PC-3 (cell line): ENCODE data around the gene PRKN. TPM values are rescaled to one million over a fixed set of nuclear protein-coding genes. Genes with fewer than 3 reads are reported as not detected.
"Not testable (repeated sequence)": the region's sequence is repeated elsewhere in the genome, so short reads cannot be mapped to it uniquely, and the experiment has no call there.

Experiments used
- ATAC-seq: fragments of 200-7000 bp; cut with Tn5 transposase; 2 replicates; pipeline ENCODE4 v1.9.1; 2020; ENCODE audit warnings: mild to moderate bottlenecking, moderate library complexity
- BruUV-seq: library from RNA; stranded (reverse); fragments of 400-500 nt; replicated peaks from 2 replicates; lab custom pipeline; 2021; lab: Mats Ljungman, UMichigan
- CTCF ChIA-PET: fragments of 300-600 bp; sonication (Branson Sonifier 250); formaldehyde crosslinking; loops from one replicate; lab custom pipeline; 2022; ENCODE audit warnings: antibody characterized with exemption; lab: Charles Lee
- POLR2A ChIA-PET: fragments of 300-600 bp; sonication (Branson Sonifier 250); formaldehyde crosslinking; loops from one replicate; lab custom pipeline; 2022; ENCODE audit warnings: antibody characterized with exemption; ENCODE audit not compliant: unreplicated experiment; lab: Charles Lee
- DNase-seq: peaks from one replicate; pipeline ENCODE4 v3.0.0-alpha.2; 2015
- H2AFZ ChIP-seq: fragments of 300-600 bp; sonication (generic); 2 replicates; pipeline ENCODE4 v1.6.0; 2016; ENCODE audit warnings: antibody characterized with exemption, low read length
- H3F3A ChIP-seq: fragments of 300-600 bp; sonication (generic); one replicate; pipeline ENCODE4 v1.6.0; 2017; ENCODE audit warnings: antibody characterized with exemption, low read length, control low read depth, mild to moderate bottlenecking; ENCODE audit not compliant: unreplicated experiment
- H3K27ac ChIP-seq: fragments of 300-600 bp; sonication (generic); 2 replicates; pipeline ENCODE4 v1.5.1; 2016; ENCODE audit warnings: mild to moderate bottlenecking, low read length
- H3K27me3 ChIP-seq: fragments of 300-600 bp; sonication (generic); 2 replicates; pipeline ENCODE4 v1.6.1; 2016; ENCODE audit warnings: low read length, mixed read lengths
- H3K36me3 ChIP-seq: fragments of 300-600 bp; sonication (generic); 2 replicates; pipeline ENCODE4 v1.6.1; 2016; ENCODE audit warnings: low read depth, mixed run types, low read length, mixed read lengths
- H3K4me1 ChIP-seq: fragments of 300-600 bp; sonication (generic); 2 replicates; pipeline ENCODE4 v1.5.1; 2016; ENCODE audit warnings: low read length; ENCODE audit not compliant: insufficient read depth
- H3K4me2 ChIP-seq: fragments of 300-600 bp; sonication (generic); 2 replicates; pipeline ENCODE4 v1.6.0; 2016; ENCODE audit warnings: low read length
- H3K4me3 ChIP-seq: fragments of 300-600 bp; sonication (generic); 2 replicates; pipeline ENCODE4 v1.5.1; 2016; ENCODE audit warnings: mild to moderate bottlenecking, low read length, mixed read lengths
- H3K79me2 ChIP-seq: fragments of 300-600 bp; sonication (generic); 2 replicates; pipeline ENCODE4 v1.6.1; 2017; ENCODE audit warnings: low read length, mixed read lengths
- H3K9ac ChIP-seq: fragments of 300-600 bp; sonication (generic); 2 replicates; pipeline ENCODE4 v1.6.0; 2016; ENCODE audit warnings: mild to moderate bottlenecking, low read length
- H3K9me2 ChIP-seq: fragments of 300-600 bp; sonication (generic); replicated peaks from 2 replicates; pipeline ENCODE4 v1.6.1; 2016; ENCODE audit warnings: mixed run types, low read length, mixed read lengths
- H3K9me3 ChIP-seq: fragments of 300-600 bp; sonication (generic); 2 replicates; pipeline ENCODE4 v1.6.1; 2016; ENCODE audit warnings: low read length, mixed read lengths
- H4K20me1 ChIP-seq: fragments of 300-600 bp; sonication (generic); 2 replicates; pipeline ENCODE4 v1.6.1; 2016; ENCODE audit warnings: low read length, mixed read lengths
- CTCF ChIP-seq: fragments of 300-600 bp; sonication (generic); conservative IDR thresholded peaks from 2 replicates; pipeline ENCODE4 v1.5.1; 2017; ENCODE audit warnings: antibody characterized with exemption, low read depth, mild to moderate bottlenecking, low read length
- EZH2 ChIP-seq: fragments of 300-600 bp; sonication (generic); IDR thresholded peaks from one replicate; pipeline ENCODE4 v1.6.1; 2017; ENCODE audit warnings: antibody characterized with exemption, mild to moderate bottlenecking, low read length; ENCODE audit not compliant: unreplicated experiment
- EZH2phosphoT487 ChIP-seq: fragments of 300-600 bp; sonication (generic); IDR thresholded peaks from 2 replicates; pipeline ENCODE4 v1.6.1; 2018; ENCODE audit warnings: mild to moderate bottlenecking, antibody characterized with exemption, low read length, borderline replicate concordance
- intact Hi-C: fragments of 100-400 bp; cut with micrococcal nuclease; formaldehyde crosslinking; loops from 2 replicates; pipeline ENCODE4 v1.9.0; 2023
- total RNA-seq: library from RNA; depleted of rRNA; stranded (reverse); fragments of >200 nt; gene quantifications from 2 replicates; pipeline ENCODE4 v1.2.3, GENCODE V29; 2014

PRKN gene
- total RNA-seq, 1 experiment from 2014 or later, result not detected

- Histone ChIP-seq H3K36me3 (no peaks in the 10 kb centered on the region), H2AFZ (no peak overlapping the region), H3K9me2 (no peaks in the 10 kb centered on the region), H4K20me1 (no peaks in the 10 kb centered on the region), H3K27ac (no peak overlapping the region), H3K9me3 (no peaks in the 10 kb centered on the region), H3K4me3 (no peak overlapping the region), H3K9ac (no peak overlapping the region), H3F3A (no peaks in the 10 kb centered on the region), H3K27me3 (no peaks in the 10 kb centered on the region), H3K4me2 (no peak overlapping the region), H3K79me2 (no peaks in the 10 kb centered on the region), H3K4me1 (no peaks in the 10 kb centered on the region)
- no TSS peak for BruUV-seq
- intact Hi-C loops, result no loop called here
- no peak for TF ChIP-seq CTCF
- no peak for TF ChIP-seq EZH2phosphoT487
- no peak for TF ChIP-seq EZH2
- DNase-seq, result no peak
- no peak for ATAC-seq
- ChIA-PET POLR2A (no interaction called here), CTCF (no interaction called here)
Measured at GRCh38 chr6:162538643-162539064, 188.9 kb downstream of the PRKN start.

GRCh38 chr6:162533009-162533400 is 194.6 kb downstream of the PRKN start:
- H3K4me1 ChIP-seq, result no peaks in the 10 kb centered on the region
- H3K27me3 ChIP-seq, result no peaks in the 10 kb centered on the region
- H2AFZ ChIP-seq, result no peak overlapping the region
- no peaks in the 10 kb centered on the region for H3K9me2 ChIP-seq
- H3K27ac ChIP-seq, result no peak overlapping the region
- no peaks in the 10 kb centered on the region for H3K36me3 ChIP-seq
- H3K79me2 ChIP-seq, result no peaks in the 10 kb centered on the region
- no peak; the same call in 1 of the 2 replicates for ATAC-seq
- ChIA-PET CTCF (no interaction called here), POLR2A (no interaction called here)
- no peaks in the 10 kb centered on the region for H3F3A ChIP-seq
- H3K9ac ChIP-seq, result no peak overlapping the region
- no TSS peak for BruUV-seq
- no peak overlapping the region for H3K4me2 ChIP-seq
- no peak overlapping the region for H3K4me3 ChIP-seq
- TF ChIP-seq EZH2phosphoT487, result no peak
- no peak for TF ChIP-seq CTCF
- TF ChIP-seq EZH2, result no peak
- H4K20me1 ChIP-seq, result no peaks in the 10 kb centered on the region
- intact Hi-C loops, result no loop called here
- H3K9me3 ChIP-seq, result no peaks in the 10 kb centered on the region
- peak; percentile 8 for DNase-seq

- no peak overlapping the region for H2AFZ ChIP-seq
- H3K9ac ChIP-seq, result no peak overlapping the region
- no peak for ATAC-seq
- H3K27me3 ChIP-seq, result no peaks in the 10 kb centered on the region
- no peaks in the 10 kb centered on the region for H3F3A ChIP-seq
- no peaks in the 10 kb centered on the region for H3K9me2 ChIP-seq
- no peaks in the 10 kb centered on the region for H3K4me1 ChIP-seq
- no peaks in the 10 kb centered on the region for H3K79me2 ChIP-seq
- H3K9me3 ChIP-seq, result no peaks in the 10 kb centered on the region
- CTCF ChIA-PET, result no interaction called here
- H3K4me3 ChIP-seq, result no peak overlapping the region
- intact Hi-C loops, result no loop called here
- no peaks in the 10 kb centered on the region for H4K20me1 ChIP-seq
- H3K27ac ChIP-seq, result no peak overlapping the region
- H3K36me3 ChIP-seq, result no peaks in the 10 kb centered on the region
- H3K4me2 ChIP-seq, result no peak overlapping the region
- BruUV-seq, result no TSS peak
- POLR2A ChIA-PET, result no interaction called here
- no peak for DNase-seq
- TF ChIP-seq EZH2, result no peak
- TF ChIP-seq EZH2phosphoT487, result no peak
- no peak for TF ChIP-seq CTCF
Measured at GRCh38 chr6:162532283-162533008, 195.1 kb downstream of the PRKN start.

- H3K79me2 ChIP-seq, H3K27ac ChIP-seq, H3K9ac ChIP-seq, H3K4me1 ChIP-seq, H3F3A ChIP-seq, POLR2A ChIA-PET, intact Hi-C loops, DNase-seq, H3K4me3 ChIP-seq, H4K20me1 ChIP-seq, H3K36me3 ChIP-seq, H2AFZ ChIP-seq, H3K9me2 ChIP-seq, H3K27me3 ChIP-seq, ATAC-seq, H3K4me2 ChIP-seq, BruUV-seq, H3K9me3 ChIP-seq, CTCF ChIA-PET: not testable (repeated sequence)
Measured at GRCh38 chr6:162531391-162531790, 196.2 kb downstream of the PRKN start.
